GM13976 (cell line): ENCODE measurements around the gene BLNK.
"Not testable (repeated sequence)": the region's sequence is repeated elsewhere in the genome, so short reads cannot be mapped to it uniquely, and the experiment has no call there.

Source experiments
- DNase-seq: peaks from one replicate; pipeline ENCODE4 v3.0.0; 2012; ENCODE audit warnings: low spot score
- in situ Hi-C: fragments of 300-500 bp; cut with MboI; formaldehyde crosslinking; loops from one replicate; pipeline ENCODE4 v1.12.0; 2022; ENCODE audit warnings: low sequenced_read_pairs, mixed read lengths, inconsistent platforms; ENCODE audit not compliant: unreplicated experiment
- TF ChIP-seq, protein P1 (sequence below): IDR thresholded peaks from 2 replicates; pipeline ENCODE4 v1.5.1; 2012; ENCODE audit warnings: borderline replicate concordance, mild to moderate bottlenecking; ENCODE audit not compliant: insufficient read depth; ENCODE audit errors: extremely low read depth, missing control alignments, control extremely low read depth

The BLNK gene

DNA sequence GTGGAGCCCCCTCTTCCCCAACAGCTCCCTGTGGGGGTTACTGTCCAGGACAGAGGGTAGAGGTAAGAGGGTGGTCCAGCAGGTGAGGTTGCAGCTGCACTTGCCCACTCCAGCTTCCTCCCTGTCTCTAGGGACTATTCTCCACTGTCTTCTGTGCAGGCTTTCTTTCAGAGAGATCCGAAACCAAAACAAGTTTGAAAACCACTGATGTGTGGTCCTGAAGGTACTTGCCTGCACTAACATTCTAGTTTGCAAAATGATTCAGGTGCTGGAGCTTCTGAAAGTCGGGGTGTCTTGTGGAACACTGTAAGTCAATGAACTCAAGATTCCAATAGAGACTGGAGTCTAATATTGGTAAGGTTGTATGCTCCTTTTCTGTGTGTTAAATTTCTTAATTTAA is 63.1 kb downstream of the BLNK start:
- TF ChIP-seq, protein P1, sequence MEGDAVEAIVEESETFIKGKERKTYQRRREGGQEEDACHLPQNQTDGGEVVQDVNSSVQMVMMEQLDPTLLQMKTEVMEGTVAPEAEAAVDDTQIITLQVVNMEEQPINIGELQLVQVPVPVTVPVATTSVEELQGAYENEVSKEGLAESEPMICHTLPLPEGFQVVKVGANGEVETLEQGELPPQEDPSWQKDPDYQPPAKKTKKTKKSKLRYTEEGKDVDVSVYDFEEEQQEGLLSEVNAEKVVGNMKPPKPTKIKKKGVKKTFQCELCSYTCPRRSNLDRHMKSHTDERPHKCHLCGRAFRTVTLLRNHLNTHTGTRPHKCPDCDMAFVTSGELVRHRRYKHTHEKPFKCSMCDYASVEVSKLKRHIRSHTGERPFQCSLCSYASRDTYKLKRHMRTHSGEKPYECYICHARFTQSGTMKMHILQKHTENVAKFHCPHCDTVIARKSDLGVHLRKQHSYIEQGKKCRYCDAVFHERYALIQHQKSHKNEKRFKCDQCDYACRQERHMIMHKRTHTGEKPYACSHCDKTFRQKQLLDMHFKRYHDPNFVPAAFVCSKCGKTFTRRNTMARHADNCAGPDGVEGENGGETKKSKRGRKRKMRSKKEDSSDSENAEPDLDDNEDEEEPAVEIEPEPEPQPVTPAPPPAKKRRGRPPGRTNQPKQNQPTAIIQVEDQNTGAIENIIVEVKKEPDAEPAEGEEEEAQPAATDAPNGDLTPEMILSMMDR, result no peak
- in situ Hi-C loops, result no loop called here
- DNase-seq, result peak; percentile 46

DNA sequence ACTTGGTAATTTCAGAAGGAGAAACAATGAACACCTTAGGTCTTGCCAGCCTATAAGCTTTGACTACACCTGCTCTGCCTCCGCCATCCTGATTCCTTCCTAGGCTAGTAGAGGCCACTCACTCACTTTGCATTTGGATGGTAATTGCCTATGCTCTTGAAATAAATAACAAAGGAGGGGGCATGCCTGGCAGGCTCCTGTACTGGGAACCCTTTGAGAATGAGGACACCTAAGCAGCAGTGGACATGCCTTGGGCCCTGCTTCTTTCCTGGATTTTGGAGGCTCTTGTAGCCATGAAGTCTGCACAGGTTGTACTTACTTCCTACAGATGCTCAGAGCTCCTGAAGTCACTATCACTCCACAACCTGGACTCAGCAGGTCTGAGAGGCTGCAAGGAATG is 65.8 kb downstream of the BLNK start:
- TF ChIP-seq, protein P1, result no peak
- in situ Hi-C loops, result no loop called here
- no peak for DNase-seq

DNA sequence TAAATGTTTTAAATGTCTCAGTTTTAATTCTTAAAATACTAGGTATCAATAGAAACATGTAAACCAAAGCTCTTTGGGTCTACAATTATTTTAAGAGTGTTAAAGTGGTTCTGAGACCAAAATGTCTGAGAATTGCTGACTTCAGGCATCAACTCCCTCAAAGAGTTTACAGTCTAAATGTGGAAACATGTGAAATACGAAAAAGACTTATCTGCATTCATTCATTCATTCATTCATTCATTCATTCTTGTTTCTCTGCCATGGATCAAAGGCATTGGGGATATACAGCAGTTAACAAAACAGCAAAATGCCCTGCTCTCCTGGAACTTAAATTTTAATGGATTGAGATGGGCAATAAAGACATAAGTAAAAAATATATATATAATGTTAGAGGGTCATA is 69.8 kb downstream of the BLNK start:
- TF ChIP-seq, protein P1, result no peak
- in situ Hi-C loops, result no loop called here
- DNase-seq, result no peak

DNA sequence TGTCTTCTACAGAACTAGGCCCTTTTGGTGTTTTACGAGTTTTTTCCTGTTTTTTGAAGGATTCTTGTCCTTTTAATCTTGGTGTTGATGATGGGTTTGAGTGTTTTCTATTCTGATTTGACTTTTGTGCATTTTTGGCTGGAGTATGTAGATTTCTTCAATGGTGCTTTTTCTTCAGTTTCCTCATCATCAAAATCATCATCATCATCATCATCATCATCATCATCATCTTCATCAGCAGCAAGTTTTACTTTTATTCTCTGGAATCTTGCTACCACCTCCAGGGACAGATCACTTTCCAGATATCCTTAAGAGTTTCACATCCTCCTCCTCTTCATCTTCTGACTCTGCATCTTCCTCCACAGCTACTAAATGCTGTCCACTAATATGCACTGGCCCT is 81.9 kb downstream of the BLNK start:
- DNase-seq, in situ Hi-C loops: not testable (repeated sequence)

DNA sequence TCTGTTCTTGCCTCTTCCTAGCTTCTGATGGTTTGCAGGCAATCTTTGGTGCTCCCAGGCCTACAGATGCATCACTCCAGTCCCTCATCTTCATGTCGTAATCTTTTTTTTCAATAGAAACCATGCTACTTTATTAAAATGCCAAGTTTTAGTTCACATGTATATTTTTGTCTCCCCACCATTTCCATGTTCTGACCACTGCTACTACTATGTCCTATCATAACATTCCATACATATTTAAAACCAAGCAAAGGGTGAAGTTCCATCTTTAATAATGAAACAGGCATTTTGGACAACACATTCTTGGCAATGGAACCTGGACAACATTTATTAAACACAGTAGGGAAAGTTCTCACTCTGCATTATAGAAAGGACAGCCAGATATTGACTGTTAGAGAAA is 82.5 kb downstream of the BLNK start:
- DNase-seq, result no peak
- TF ChIP-seq, protein P1, result no peak
- in situ Hi-C loops, result no loop called here

DNA sequence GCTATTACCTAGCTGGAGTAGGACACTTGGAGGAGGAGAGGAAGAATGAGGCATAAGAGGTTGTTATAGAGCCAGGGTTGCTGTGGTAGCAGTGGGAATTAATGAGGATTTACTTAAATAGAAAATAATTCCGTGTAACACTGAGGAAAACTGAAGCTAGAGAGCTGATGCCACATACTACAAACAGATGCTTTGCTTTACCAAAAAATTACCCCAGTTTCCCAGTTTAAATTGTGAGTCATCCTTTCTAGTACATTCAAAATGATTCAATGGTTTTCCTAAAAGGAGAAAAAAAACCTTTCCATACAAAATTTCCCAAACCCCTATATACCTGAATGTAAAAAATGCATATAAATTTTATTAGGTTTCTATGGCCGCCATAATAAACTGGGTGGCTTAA is 82.9 kb downstream of the BLNK start:
- in situ Hi-C loops, result no loop called here
- no peak for DNase-seq
- TF ChIP-seq, protein P1, result no peak

DNA sequence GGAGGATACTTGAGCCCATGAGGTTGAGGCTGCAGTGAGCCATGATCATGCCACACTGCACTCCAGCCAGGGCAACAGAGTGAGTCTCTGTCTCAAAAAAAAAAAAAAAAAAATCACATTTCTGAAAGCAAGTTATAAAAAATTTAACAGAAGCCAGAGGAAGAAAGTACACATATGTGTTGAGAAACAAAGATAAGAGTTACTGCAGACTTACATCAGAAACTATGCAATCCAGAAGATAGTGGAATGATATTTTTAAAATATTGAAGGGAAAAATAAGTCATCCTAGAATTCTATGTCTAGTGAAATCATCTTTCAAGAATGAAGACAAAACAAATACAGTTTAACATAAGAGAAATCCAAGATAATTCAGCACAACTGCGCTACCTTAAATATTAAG is 94.4 kb downstream of the BLNK start:
- in situ Hi-C loops, result no loop called here
- TF ChIP-seq, protein P1, result no peak
- no peak for DNase-seq

DNA sequence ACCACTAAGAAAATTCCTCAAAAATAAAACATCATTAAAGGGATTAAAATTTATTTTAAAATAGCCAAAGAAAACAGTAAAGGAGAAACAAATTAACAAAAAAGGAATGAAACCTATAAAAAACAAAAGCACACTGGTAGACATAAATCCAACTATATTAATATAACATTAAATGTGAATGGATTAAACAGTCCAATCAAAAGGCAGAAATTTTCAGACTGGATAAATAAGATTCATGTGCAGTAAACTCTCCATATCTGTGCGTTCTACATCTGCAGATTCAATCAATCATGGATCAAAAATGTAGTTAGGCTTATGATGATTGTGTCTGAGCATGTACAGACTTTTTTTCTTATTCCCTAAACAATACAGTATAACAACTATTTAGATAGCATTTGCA is 98.7 kb downstream of the BLNK start:
- TF ChIP-seq, protein P1, result no peak
- no peak for DNase-seq
- in situ Hi-C loops, result no loop called here
